Keratinocyte (primary cell): ENCODE results near the gene KBTBD8.

Experiments used
- CTCF ChIP-seq, 3 experiments: IDR thresholded peaks in 1 of 3; conservative IDR thresholded peaks in 1 of 3; optimal IDR thresholded peaks in 1 of 3; 2 replicates in 2 of 3; 3 replicates in 1 of 3; pipeline versions ENCODE3 to v1.5.1; 2011; ENCODE audit warnings: low read length in 3 of 3, mild to moderate bottlenecking in 3 of 3, moderate library complexity in 2 of 3, control low read depth in 1 of 3, inconsistent platforms in 1 of 3; ENCODE audit not compliant: insufficient read depth in 2 of 3; ENCODE audit errors: extremely low read depth in 1 of 3
- EZH2 ChIP-seq: IDR thresholded peaks from one replicate; pipeline ENCODE4 v1.6.1; 2012; ENCODE audit warnings: inconsistent platforms, mild to moderate bottlenecking, low read length, moderate library complexity

- TF ChIP-seq CTCF (optimal IDR thresholded peaks at IDR 0.05 in 1 of 3, IDR thresholded peaks at IDR 0.05 in 1 of 3, conservative IDR thresholded peaks at IDR 0.05 in 1 of 3; ENCODE audit: extremely low read depth in 1 of 3, insufficient read depth in 2 of 3, low read length in 3 of 3) (no peak), EZH2 (no peak)
These were observed 20.9 kb downstream of the KBTBD8 start for GRCh38 chr3:67018789-67019526.
